Measurements from ENCODE around the gene NF1. TPM values are rescaled to one million over a fixed set of nuclear protein-coding genes. Genes with fewer than 3 reads are reported as not detected.

Gene NF1
- total RNA-seq, 4 donors from 2014 or later = 34.8 to 106 (median 59.2) TPM

GRCh38 chr17:31390426-31390747, 295.6 kb downstream of the NF1 start:
- peaks cover 66% of the 10 kb centered on the region for H3K27me3 ChIP-seq
- intact Hi-C loops (cut with DNase I; ENCODE audit: low total_unique reads) = no loop called here
- no peaks in the 10 kb centered on the region for H3K36me3 ChIP-seq
- TF ChIP-seq CTCF (IDR thresholded peaks at IDR 0.05) (no peak), POLR2AphosphoS5 (IDR thresholded peaks at IDR 0.05) (no peak), EP300 (IDR thresholded peaks at IDR 0.05; ENCODE audit: low read depth) (no peak), POLR2A (IDR thresholded peaks at IDR 0.05) (no peak)
- WGBS, 2 donors (ENCODE audit: low coverage in 1 of 2) = 88% methylated on average over 8 of the region's 8 CpGs; no CpG with 5 or more reads in 1 of the 2 donors
- H3K9me3 ChIP-seq = no peaks in the 10 kb centered on the region
- H3K4me1 ChIP-seq = peaks cover 5 to 13% (median 11%) of the 10 kb centered on the region in 4 donors
- in situ Hi-C loops (cut with MboI; ENCODE audit: low pct_ligation_motif_present in 1 of 4, low pct_unique_long_range_greater_than_20kb in 1 of 4, low sequenced_read_pairs in 3 of 4) = no loop called here
- DNase-seq = no peak
- H3K4me3 ChIP-seq = no peak overlapping the region
- H3K27ac ChIP-seq = no peak overlapping the region

- Histone ChIP-seq H3K36me3 (no peaks in the 10 kb centered on the region), H3K27ac (no peak overlapping the region), H3K27me3 (peaks cover 70% of the 10 kb centered on the region), H3K4me3 (peak overlapping the region; percentile 16 to 55 (median 30)), H3K9me3 (no peaks in the 10 kb centered on the region), H3K4me1 (peaks cover 5 to 13% (median 11%) of the 10 kb centered on the region in 4 donors)
- 22% methylated on average over 48 of the region's 56 CpGs; no CpG with 5 or more reads in 1 of the 2 donors for WGBS, 2 donors (ENCODE audit: low coverage in 1 of 2)
- intact Hi-C loops (cut with DNase I; ENCODE audit: low total_unique reads) (no loop called here), in situ Hi-C loops (cut with MboI; ENCODE audit: low pct_ligation_motif_present in 1 of 4, low pct_unique_long_range_greater_than_20kb in 1 of 4, low sequenced_read_pairs in 3 of 4) (no loop called here)
- no peak for DNase-seq
- no peak for TF ChIP-seq POLR2AphosphoS5 (IDR thresholded peaks at IDR 0.05)
- TF ChIP-seq POLR2A (IDR thresholded peaks at IDR 0.05) = no peak
Observed at GRCh38 chr17:31390748-31391495, 296.1 kb downstream of the NF1 start.

GRCh38 chr17:31391496-31391949, 296.7 kb downstream of the NF1 start, which contains the start of gene RAB11FIP4:
Gene RAB11FIP4, plus strand, starts transcription at chr17:31391675. Its CDS starts 178 bp downstream, at chr17:31391853.
- TF ChIP-seq EP300 (IDR thresholded peaks at IDR 0.05; ENCODE audit: low read depth) (no peak), POLR2A (IDR thresholded peaks at IDR 0.05) (no peak), CTCF (IDR thresholded peaks at IDR 0.05) (no peak), POLR2AphosphoS5 (IDR thresholded peaks at IDR 0.05) (no peak)
- no peak within 1 kb of the TSS for H3K27ac ChIP-seq
- no CpG with 5 or more reads among the region's 69 CpGs for WGBS, 2 donors (ENCODE audit: low coverage in 1 of 2)
- H3K4me1 ChIP-seq = peaks cover 5 to 13% (median 11%) of the 10 kb centered on the region in 4 donors
- no peak for DNase-seq
- no peaks in the 10 kb centered on the region for H3K36me3 ChIP-seq
- intact Hi-C loops (cut with DNase I; ENCODE audit: low total_unique reads) = no loop called here
- H3K9me3 ChIP-seq = no peaks in the 10 kb centered on the region
- peaks cover 70% of the 10 kb centered on the region for H3K27me3 ChIP-seq
- peak within 1 kb of the TSS; percentile 16 to 55 (median 30) for H3K4me3 ChIP-seq
- in situ Hi-C loops (cut with MboI; ENCODE audit: low pct_ligation_motif_present in 1 of 4, low pct_unique_long_range_greater_than_20kb in 1 of 4, low sequenced_read_pairs in 3 of 4) = no loop called here

- WGBS, 2 donors (ENCODE audit: low coverage in 1 of 2) = 48% methylated on average over 18 of the region's 52 CpGs; no CpG with 5 or more reads in 1 of the 2 donors
- H3K36me3 ChIP-seq = no peaks in the 10 kb centered on the region
- H3K9me3 ChIP-seq = no peaks in the 10 kb centered on the region
- TF ChIP-seq POLR2A (IDR thresholded peaks at IDR 0.05) (no peak), CTCF (IDR thresholded peaks at IDR 0.05) (no peak), POLR2AphosphoS5 (IDR thresholded peaks at IDR 0.05) (no peak), EP300 (IDR thresholded peaks at IDR 0.05; ENCODE audit: low read depth) (no peak)
- H3K4me3 ChIP-seq = peak overlapping the region; percentile 14 to 46 (median 24)
- no peak for DNase-seq
- intact Hi-C loops (cut with DNase I; ENCODE audit: low total_unique reads) (no loop called here), in situ Hi-C loops (cut with MboI; ENCODE audit: low pct_ligation_motif_present in 1 of 4, low pct_unique_long_range_greater_than_20kb in 1 of 4, low sequenced_read_pairs in 3 of 4) (no loop called here)
- H3K27me3 ChIP-seq = peaks cover 70% of the 10 kb centered on the region
- peaks cover 5 to 13% (median 11%) of the 10 kb centered on the region in 4 donors for H3K4me1 ChIP-seq
- H3K27ac ChIP-seq = no peak overlapping the region
Observed at GRCh38 chr17:31392002-31392855, 297.5 kb downstream of the NF1 start.
